Ramos (cell line): ENCODE data around the gene MRPL58.
"Not testable (repeated sequence)": the region's sequence is repeated elsewhere in the genome, so short reads cannot be mapped to it uniquely, and the experiment has no call there.

Source experiments
- in situ Hi-C: fragments of 300-500 bp; cut with MboI; formaldehyde crosslinking; loops from one replicate; pipeline ENCODE4 v1.14.3; 2022; ENCODE audit warnings: low sequenced_read_pairs; ENCODE audit not compliant: unreplicated experiment

MRPL58 gene

DNA sequence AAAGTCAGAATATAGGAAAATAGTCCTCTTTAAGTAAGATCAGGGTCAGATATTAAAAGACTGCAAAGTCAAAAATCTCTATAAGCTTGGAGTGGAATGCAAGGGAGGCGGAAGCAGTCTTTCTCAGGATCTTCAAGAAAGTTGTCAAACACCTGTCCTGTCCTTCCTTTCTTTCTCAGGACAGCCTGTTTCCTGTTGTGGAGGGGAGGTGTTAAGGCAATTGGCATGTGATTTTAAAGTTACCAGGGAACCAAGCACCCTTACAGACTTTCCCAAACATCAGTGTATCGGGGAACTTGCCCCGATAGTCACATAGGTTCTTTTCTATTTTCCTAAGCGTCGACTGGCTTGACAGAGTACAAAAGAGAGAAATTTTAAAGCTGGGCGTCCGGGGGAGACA lies 32.2 kb downstream of the MRPL58 start:
- in situ Hi-C loops: no loop called here

DNA sequence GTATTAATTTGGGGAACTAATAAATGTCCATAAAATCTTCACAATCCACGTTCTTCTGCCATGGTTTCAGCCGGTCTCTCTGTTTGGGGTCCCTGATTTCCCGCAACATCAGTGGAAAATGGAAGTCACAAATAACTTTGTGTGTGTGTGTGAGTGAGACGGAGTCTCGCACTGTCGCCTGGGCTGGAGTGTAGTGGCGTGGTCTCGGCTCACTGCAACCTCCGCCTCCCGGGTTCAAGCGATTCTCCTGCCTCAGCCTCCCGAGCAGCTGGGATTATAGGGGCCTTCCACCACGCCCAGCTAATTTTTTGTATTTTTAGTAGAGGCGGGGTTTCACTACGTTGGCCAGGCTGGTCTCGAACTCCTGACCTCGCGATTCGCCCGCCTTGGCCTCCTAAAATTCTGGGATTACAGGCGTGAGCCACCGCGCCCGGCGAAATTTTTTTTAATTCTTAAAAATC lies 33.5 kb downstream of the MRPL58 start:
- in situ Hi-C loops: not testable (repeated sequence)

DNA sequence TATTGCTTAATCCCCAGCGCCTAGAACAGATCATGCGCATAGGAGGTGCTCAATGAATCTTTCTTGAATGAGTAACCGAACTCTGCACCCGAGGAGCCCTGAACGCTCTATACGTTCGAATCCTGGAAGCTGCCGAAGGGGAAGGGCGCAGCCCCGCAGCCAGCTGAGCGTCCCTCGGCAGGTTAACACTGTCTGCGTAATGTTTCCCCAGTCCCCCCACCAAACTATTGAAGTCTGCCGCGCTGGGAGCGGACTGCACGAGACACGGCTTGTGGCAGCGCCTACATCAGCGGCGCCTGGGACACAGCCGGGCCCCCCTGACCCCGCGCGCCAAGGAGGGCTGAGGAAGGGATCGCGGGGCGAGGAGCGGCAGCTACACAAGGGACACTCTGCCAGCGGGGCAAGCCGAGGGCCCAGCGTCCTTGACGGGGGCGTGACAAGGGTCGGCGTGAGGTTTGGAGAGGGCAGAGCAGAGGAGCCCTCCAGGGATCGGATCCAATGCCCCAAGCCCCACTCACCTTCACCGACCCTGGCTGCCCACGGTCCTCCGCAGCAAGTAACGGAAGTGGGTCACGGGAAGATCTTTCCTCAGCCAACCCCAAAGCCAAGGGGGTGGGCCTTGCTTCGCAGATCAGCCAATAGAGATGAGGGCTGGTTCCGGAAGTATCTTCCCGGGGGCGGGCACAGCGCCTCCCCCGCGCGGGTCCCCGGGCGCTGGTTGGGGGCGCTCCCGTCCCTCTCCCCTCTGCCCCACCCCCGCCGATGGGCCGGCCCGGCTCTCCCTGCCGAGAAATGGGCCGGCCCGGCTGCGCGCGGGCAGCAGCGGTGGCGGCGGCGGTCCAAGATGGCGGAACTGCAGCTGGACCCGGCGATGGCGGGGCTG lies 34.2 kb downstream of the MRPL58 start, which contains the start of the genes ATP5PD and KCTD2:
TSS of gene ATP5PD (minus strand) at position 563 of the 883 bp plus-strand sequence. CDS start 4,319 bp downstream, outside the sequence.
TSS of gene KCTD2 (plus strand) at position 819 of the 883 bp plus-strand sequence. CDS start at position 845, 26 bp downstream.
- in situ Hi-C loops: no loop called here

DNA sequence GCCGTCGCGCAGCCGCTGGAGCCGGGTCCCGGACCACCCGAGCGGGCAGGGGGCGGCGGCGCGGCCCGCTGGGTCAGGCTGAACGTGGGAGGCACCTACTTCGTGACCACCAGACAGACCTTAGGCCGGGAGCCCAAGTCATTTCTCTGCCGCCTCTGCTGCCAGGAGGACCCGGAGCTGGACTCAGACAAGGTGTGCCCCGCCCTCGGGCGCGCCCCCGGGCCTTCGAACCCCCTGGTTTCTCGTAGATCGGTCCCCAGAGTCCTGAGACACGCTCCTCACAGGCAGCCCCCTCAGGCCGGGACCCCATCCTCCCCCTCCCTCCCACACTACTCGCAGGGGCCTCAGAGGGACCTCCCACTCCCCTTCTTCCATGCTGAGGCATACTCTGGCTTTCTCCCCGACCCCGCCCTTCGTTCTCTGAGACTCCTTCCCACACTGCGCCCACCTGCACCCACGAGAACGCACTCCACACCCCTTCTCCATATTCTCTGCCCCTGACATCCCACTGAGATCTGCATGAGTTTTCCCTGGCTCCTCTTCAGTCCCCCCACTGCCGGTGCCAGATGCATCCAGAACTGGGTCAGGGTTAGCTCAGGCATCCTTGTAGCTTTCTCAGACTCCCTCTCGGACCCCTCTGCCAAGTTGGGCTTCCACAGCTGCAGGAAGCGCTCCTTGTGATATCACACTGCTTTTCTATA lies 35.1 kb downstream of the MRPL58 start:
- in situ Hi-C loops: no loop called here

DNA sequence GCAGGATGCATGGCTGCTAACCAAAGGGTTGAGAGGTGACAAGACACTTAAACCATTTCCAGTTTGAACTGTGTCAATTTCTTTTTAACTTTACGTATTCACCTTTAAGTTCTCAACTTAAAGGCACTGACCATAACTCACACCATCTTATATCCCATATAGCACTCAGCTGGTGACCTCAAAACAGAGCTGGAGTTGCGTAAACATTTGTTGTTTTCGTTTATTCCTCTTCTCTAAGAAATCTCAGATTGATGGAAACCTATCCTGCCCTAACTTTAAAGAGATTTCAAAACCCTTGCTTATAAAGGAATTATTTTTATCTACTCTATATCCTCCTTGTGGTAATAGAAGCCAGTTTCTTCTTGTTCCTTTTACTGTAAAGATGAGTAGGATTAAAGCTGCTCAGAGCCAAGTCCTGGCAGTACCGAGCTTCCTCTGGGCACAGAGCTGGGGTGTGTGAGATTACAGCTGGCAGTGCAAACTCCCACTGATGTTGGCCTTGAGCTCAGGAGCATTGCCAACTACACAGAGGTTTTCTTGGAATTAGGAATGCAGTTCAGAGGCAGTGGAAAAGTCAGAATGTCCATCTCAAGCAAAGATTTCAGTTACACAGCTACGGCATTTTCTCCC lies 35.9 kb downstream of the MRPL58 start:
- in situ Hi-C loops: no loop called here

DNA sequence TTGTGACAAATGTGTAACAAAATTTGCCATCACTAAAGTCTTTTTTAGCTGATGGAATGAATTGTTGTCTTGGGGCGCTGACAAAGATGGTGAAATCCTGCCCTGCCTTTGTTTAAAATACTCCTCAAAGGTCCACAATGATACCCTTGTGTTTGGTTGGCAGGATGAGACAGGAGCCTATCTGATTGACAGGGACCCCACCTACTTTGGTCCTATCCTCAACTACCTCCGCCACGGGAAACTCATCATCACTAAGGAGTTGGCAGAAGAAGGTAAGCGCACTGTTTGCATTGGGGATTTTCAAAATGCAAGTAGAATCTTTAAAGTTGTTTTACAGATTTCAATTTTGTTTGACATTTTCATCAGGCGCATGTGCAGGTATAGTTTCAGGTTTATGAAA lies 36.6 kb downstream of the MRPL58 start:
- in situ Hi-C loops: no loop called here

DNA sequence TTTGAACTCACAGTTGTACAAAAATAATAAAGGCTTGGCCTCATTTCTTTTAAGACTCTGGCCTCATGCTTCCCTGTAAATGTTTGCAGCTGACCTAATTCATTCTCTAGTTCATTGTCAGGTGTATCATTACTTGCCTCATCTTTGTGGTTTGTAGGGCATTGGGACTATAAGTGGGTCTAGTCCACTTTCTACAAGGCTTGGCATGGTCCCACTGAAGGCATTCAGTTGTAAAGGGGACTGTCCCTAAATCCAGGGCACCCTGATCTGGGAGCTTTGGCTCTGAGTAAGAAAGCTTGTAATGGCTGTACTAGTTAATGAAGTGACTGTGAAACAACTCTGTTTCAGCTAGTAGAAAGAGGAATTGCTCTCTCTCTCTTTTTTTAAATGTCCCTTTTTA lies 37.2 kb downstream of the MRPL58 start:
- in situ Hi-C loops: no loop called here

DNA sequence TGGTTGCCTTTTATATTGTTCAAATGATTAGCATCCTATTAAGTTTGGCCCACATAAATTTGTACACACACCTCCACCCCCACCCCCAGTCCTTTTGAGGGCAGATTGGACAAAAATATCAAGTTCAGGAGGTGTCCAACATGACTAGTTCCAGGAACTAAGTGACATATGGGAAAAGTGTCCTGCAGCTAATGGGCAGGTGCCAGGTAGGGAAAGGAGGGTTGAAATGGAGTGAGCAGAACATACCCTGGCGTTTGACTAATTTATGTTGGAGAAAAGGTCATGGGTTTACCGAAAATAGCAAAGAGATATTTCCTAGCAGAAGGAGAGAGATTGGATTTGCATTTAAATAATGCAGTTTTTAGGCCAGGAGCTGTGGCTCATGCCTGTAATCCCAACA lies 39.5 kb downstream of the MRPL58 start:
- in situ Hi-C loops: no loop called here

DNA sequence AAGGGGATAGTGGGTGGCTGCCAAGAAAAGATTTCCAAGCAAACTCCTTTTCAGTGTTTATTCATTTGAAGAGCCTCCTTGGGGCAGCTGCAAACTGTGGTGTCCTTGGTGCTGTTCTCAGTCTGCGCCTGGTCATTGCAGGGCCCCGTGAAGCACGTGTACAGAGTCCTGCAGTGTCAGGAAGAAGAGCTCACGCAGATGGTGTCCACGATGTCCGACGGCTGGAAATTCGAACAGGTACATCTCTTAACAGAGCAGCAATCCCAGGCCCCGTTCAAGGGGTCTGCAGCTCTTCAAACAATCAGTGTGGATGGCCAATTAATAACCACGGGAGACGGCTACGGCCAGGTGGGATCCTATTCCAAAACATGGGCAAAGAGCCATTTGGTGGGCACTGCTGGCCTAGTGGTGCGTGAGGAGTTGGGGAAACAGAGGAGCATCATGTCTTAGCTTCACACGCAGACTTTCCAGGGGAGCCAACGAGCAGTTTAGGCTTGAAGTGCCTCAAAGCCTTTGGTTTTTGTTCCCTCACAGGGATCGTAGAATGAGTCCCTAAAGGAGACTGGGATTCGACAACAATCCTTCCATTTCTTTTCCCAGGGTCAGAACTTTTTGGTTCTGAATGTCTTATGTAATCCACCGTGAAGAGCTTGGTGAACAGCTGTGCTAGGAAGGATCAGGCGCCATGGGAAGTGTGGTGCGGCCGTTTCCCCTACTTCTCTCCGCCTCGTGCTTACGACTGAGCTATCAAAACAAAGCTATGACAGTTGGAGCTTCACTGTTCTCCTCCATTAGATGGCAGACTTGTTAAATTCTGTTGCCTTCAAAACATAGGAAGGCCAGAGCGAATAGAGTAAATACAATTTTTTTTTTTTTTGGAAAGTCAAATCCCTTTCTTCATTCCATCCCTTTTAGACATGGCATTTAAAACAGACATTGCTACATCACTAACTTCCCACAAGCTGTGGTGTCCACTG lies 47.2 kb downstream of the MRPL58 start:
- in situ Hi-C loops: no loop called here

DNA sequence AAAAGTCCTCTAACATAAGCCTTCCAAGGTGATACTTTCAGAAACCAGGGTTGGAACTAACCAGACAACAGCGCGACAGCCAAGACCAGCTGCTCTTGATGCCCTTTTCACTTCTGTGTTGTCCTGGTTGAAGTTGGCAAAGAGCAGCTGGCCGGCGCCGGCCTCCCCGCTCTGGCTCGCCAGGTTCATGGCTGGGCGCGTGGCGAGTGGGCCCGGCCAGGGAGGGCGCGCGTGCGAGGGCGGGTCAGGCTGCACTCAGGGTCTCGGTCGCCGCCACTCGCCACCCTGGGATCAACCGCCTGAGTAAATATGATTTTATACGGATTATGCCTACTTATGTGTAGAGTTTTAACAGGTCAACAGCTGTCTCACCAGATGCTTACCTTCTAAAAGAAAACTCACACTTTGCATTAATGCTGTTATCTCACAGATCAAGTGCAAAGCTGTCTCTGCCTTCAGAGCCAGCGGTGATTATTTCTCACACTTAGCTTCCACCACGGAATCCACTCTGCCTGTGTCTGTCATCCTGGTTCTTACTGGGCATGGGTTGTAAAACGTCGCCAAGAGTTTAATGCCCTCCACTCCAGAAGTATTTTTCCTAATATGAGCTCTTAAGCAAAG lies 48.1 kb downstream of the MRPL58 start:
- in situ Hi-C loops: no loop called here

DNA sequence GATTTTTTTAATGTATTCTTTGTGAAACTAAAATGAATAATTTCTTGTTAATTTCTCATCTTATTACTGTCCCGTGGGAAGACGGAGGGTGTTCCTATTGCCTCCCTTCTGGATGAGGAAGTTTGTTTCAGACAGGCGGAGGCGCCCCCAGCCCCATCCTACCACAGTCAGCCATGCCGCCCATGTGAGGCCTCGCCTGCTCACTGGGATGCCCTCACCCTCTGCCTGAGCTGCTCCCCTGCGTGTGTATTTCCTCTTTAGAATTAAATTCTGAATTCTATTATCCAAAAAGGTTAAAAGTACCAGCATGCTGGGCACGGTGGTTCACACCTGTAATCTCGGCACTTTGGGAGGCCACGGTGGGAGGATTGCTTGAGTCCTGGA lies 48.6 kb downstream of the MRPL58 start:
- in situ Hi-C loops: no loop called here

DNA sequence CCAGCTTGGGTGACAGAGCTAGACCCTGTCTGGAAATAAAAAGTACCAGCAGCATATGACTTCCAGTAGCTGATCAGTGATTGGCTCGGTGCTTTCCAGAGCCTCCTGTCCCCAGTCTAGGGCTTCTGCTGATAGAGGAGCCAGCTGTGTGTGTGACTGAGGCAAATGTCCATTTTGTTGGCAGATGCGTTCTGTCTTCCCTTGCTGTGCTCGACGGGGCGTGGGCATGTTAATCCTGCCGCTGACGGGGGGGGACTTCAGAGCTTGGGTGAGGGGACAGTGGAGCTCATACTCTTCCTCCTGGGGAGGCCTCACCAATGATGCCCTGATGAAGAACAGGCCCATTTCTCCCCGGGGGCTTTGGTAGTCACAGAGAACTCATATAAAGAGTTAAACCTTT lies 49.1 kb downstream of the MRPL58 start:
- in situ Hi-C loops: no loop called here

DNA sequence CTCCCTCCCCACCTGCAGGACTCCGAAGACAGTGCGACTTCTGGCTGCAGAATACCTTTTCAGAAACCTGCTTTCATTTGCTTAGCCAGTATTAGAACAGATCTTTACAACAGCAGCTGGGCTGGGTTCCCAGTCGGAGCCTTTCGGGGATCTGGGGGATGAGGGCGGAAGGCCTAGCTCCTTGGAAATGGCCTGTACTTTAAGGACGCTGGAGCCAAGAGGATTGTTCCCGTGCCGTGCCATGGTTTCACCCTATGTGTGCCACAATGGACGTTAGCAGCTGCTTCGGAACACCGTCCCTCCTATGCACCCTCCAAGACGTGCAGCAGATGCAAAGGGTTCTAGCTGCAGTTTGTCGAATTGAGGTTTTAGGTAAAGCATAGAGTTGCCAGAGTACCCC lies 50.7 kb downstream of the MRPL58 start:
- in situ Hi-C loops: no loop called here

DNA sequence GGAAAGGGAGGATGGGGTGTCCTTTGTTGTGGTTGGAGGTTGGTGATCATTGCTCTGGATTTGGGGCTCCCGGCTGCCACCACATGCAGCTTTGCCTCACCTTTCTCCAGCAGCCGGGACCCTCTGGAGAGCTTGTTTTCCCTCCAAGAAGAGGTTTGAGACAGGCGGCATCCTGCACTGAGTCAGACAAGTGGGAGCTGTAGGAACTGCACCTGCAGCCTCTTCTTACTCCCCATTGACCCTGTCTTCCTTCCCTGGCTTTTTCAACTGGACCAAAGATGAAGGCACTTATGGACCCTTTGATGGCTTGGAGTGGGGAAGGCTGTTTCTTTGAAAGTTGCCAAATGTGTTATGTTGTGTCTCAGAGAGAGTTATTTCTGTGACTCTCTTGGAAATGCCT lies 51.2 kb downstream of the MRPL58 start:
- in situ Hi-C loops: no loop called here

DNA sequence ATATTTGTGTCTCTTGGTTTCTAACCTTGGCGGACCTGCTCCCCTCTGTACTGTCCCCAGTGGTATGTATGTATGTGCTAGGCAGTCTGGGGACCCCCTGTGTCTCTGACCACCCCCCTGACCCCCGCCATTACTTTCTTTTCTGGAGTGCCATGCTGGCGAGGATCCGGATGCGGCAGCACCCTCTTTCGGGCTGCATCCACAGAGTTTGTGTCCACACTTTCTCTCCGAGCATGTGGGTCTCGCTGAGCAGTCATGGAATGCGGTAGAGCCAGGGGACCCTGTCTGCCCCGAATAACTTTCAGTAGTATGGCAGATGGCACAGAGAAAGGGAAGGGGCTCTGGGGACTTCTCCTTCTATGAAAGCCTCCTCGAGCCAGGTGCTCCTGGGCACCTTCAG lies 51.6 kb downstream of the MRPL58 start:
- in situ Hi-C loops: no loop called here

DNA sequence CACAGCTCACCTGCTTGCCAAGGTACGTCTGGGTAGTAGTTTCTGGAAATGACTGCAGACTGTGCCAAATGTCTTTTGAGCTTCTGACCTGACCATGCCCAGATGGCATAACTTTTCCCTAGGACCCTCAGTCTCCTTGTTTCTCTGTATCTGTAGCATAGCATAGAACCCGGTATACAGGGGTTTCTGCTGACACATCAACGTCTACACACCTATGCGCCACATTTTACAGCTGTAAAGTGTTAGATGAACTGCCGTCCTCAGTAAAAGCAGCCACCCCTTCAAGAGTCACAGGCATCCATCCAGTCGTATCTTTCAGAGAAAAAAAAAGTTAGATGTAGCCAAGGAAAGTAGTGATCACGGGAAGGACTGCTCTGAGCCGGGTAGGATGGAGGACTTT lies 52.0 kb downstream of the MRPL58 start:
- in situ Hi-C loops: no loop called here

DNA sequence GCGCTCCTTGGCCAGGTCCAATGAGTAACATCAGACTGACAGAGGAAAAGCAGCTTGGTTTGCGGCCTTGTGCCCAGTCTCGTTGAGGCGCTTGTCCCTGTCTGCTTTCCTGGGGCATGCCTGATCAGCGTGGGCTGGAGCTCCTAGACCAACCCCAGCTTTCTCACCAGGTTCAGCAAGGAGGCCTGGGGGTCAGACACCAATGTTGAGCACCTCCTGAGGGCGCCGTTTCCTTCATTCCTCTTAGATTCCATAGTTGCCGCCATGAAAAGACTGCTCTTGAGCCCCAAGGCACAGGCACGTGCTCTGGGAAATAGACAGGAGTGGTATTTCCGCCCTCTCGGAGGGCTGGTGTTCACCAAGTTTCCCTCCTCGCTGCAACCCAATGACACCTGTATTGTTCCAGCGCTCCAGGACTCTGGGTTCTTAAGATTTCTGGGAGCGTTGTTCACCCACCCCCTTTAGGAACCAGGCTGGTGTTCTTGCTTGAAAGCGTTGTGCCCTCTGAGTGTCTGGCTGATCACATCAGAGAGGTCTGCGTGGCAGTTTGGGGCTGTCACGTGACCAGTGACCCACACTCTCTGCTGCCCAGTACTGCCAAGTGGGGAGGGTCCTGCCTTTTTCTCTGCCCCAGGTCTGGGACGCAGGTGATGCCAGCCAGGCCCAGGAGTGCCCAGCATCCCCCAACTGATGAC lies 52.5 kb downstream of the MRPL58 start:
- in situ Hi-C loops: no loop called here

DNA sequence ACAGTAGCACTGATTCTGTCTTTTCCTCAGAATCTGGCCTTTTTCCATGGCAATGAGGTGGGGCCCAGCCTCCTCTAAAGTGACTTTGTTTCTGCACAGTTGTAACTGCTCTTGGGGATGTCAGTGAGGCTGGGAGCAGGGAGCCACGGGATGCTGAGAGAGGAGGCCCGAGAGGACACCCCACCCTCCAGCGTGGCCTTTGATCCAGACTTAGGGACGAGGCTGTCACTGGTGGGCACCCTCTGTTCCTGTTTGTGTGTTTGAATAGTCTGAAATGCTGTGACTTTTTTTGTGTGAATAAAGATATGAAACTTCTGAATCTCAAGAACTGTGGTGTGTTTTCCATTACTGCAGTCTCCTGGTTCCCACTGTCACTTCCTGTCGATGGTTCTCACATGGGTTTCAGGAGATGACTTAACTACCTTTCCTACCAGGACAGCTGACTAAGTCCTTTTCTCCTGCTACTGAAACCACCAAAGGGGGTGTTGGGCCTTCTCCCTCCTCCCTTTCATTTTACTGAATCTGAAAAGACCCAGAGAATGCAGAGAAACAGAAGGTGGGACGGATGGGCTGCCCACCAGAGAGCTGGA lies 53.2 kb downstream of the MRPL58 start:
- in situ Hi-C loops: no loop called here
